OCI-LY3 (cell line): ENCODE data around the gene KCNJ18.
"Not testable (repeated sequence)": the region's sequence is repeated elsewhere in the genome, so short reads cannot be mapped to it uniquely, and the experiment has no call there.

ENCODE experiments used
- EZH2phosphoT487 ChIP-seq: fragments of 200-600 bp; shearing (Covaris generic); IDR thresholded peaks from 2 replicates; pipeline ENCODE4 v1.6.1; 2018; ENCODE audit warnings: antibody characterized with exemption, mixed run types, low read depth
- TF ChIP-seq, protein P1 (sequence below): fragments of 200-600, 300-600 bp; sonication (generic); IDR thresholded peaks from 2 replicates; pipeline ENCODE4 v1.5.1; 2014; ENCODE audit warnings: antibody characterized with exemption, low read length, low read depth

DNA sequence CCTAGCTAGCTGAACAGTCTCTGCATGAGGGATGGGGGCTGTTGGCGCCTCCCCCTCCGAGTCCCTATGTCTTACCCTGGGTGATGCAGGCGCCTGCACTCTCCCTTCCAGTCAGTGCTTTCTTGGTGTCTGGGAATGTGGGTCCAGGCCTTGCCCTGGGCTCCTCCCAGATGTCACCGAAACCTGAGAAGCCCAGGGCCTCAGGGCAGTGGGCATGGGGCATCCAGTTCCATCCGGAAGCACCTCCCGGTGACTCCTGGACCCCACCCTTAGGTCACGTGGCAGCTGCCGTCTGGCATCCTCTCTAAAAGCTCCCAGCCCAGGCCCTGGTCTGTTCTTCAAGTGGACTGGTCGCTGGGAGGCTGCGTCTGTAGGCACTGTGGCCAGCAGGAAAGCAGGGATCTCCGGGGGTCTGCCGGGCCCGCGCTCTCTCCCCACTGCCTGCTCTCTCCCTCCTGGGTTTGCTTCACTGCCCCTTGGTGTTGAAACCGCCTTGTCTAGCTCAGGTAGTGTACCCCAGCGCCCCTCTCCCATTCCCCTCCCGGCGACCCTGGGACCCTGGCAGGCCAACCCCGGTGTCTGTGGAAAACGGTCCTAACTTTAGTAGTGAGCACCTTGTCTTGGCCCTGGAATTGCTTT lies 6.2 kb downstream of the KCNJ18 start:
- TF ChIP-seq, protein P1, sequence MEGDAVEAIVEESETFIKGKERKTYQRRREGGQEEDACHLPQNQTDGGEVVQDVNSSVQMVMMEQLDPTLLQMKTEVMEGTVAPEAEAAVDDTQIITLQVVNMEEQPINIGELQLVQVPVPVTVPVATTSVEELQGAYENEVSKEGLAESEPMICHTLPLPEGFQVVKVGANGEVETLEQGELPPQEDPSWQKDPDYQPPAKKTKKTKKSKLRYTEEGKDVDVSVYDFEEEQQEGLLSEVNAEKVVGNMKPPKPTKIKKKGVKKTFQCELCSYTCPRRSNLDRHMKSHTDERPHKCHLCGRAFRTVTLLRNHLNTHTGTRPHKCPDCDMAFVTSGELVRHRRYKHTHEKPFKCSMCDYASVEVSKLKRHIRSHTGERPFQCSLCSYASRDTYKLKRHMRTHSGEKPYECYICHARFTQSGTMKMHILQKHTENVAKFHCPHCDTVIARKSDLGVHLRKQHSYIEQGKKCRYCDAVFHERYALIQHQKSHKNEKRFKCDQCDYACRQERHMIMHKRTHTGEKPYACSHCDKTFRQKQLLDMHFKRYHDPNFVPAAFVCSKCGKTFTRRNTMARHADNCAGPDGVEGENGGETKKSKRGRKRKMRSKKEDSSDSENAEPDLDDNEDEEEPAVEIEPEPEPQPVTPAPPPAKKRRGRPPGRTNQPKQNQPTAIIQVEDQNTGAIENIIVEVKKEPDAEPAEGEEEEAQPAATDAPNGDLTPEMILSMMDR: not testable (repeated sequence)
- not testable (repeated sequence) for TF ChIP-seq EZH2phosphoT487
